ENCODE measurements around the gene IPCEF1. TPM values are rescaled to one million over a fixed set of nuclear protein-coding genes. Genes with fewer than 3 reads are reported as not detected.

IPCEF1 gene
- total RNA-seq, 1 donor from 2014 or later, result 0.61 TPM

DNA sequence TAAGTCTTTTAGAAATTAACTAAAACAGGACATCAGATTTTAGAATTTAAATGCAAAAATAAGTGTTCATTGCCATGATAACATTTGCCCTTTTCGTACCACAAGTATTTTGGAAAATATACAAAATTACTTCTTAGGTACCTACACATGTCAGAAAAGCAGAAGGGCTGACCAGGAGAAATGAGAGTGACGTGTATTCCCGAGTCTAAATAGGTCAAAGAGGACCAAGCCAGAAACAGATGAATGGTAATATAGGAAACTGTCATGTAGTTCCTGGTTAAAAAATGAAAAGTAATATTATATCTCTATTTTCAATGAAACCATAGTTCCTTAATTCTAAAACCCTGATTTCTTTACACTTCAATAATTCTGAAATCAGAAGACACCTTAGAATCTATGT, 126.2 kb downstream of the IPCEF1 start:
- Mint-ChIP-seq H3K36me3 (ENCODE audit: unreplicated experiment) (no peaks in the 10 kb centered on the region), H3K4me3 (ENCODE audit: unreplicated experiment) (no peak overlapping the region), H3K27me3 (ENCODE audit: unreplicated experiment) (no peaks in the 10 kb centered on the region), H3K9me3 (ENCODE audit: unreplicated experiment) (no peaks in the 10 kb centered on the region), H3K4me1 (ENCODE audit: low read depth, unreplicated experiment) (peaks cover 5% of the 10 kb centered on the region), H3K27ac (ENCODE audit: unreplicated experiment) (no peak overlapping the region)
- no peak for DNase-seq
- TF ChIP-seq, protein P1, sequence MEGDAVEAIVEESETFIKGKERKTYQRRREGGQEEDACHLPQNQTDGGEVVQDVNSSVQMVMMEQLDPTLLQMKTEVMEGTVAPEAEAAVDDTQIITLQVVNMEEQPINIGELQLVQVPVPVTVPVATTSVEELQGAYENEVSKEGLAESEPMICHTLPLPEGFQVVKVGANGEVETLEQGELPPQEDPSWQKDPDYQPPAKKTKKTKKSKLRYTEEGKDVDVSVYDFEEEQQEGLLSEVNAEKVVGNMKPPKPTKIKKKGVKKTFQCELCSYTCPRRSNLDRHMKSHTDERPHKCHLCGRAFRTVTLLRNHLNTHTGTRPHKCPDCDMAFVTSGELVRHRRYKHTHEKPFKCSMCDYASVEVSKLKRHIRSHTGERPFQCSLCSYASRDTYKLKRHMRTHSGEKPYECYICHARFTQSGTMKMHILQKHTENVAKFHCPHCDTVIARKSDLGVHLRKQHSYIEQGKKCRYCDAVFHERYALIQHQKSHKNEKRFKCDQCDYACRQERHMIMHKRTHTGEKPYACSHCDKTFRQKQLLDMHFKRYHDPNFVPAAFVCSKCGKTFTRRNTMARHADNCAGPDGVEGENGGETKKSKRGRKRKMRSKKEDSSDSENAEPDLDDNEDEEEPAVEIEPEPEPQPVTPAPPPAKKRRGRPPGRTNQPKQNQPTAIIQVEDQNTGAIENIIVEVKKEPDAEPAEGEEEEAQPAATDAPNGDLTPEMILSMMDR (IDR thresholded peaks at IDR 0.05; ENCODE audit: partially characterized antibody, unreplicated experiment), result no peak

GRCh38 chr6:154229786-154230185, 126.8 kb downstream of the IPCEF1 start:
- H3K4me1 Mint-ChIP-seq (ENCODE audit: low read depth, unreplicated experiment), result peaks cover 5% of the 10 kb centered on the region
- no peak overlapping the region for H3K4me3 Mint-ChIP-seq (ENCODE audit: unreplicated experiment)
- no peak overlapping the region for H3K27ac Mint-ChIP-seq (ENCODE audit: unreplicated experiment)
- H3K36me3 Mint-ChIP-seq (ENCODE audit: unreplicated experiment), result no peaks in the 10 kb centered on the region
- TF ChIP-seq, protein P1 (IDR thresholded peaks at IDR 0.05; ENCODE audit: partially characterized antibody, unreplicated experiment), result no peak
- no peak for DNase-seq
- H3K27me3 Mint-ChIP-seq (ENCODE audit: unreplicated experiment), result no peaks in the 10 kb centered on the region
- no peaks in the 10 kb centered on the region for H3K9me3 Mint-ChIP-seq (ENCODE audit: unreplicated experiment)

DNA sequence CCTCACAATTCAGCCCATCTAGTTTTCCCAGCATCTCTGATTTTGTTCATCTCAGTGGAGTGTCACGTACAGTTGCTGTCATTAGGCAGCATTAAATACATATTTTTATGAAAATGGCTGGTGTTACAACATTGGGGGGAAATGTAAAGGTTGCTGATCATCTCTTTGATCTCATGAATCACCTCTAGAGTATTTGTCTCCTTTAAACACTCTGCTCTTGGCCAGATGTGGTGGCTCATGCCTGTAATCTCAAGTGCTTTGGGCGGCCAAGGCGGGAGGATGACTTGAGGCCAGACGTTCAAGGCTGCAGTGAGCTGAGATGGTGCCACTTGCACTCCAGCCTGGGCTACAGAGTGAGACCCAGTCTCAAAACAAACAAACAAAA, 128.1 kb downstream of the IPCEF1 start:
- H3K27me3 Mint-ChIP-seq (ENCODE audit: unreplicated experiment), result no peaks in the 10 kb centered on the region
- H3K9me3 Mint-ChIP-seq (ENCODE audit: unreplicated experiment), result no peaks in the 10 kb centered on the region
- no peak overlapping the region for H3K27ac Mint-ChIP-seq (ENCODE audit: unreplicated experiment)
- H3K4me3 Mint-ChIP-seq (ENCODE audit: unreplicated experiment), result no peak overlapping the region
- DNase-seq, result no peak
- peaks cover 5% of the 10 kb centered on the region for H3K4me1 Mint-ChIP-seq (ENCODE audit: low read depth, unreplicated experiment)
- H3K36me3 Mint-ChIP-seq (ENCODE audit: unreplicated experiment), result no peaks in the 10 kb centered on the region
- TF ChIP-seq, protein P1 (IDR thresholded peaks at IDR 0.05; ENCODE audit: partially characterized antibody, unreplicated experiment), result no peak

- no peaks in the 10 kb centered on the region for H3K36me3 Mint-ChIP-seq (ENCODE audit: unreplicated experiment)
- no peak for DNase-seq
- H3K9me3 Mint-ChIP-seq (ENCODE audit: unreplicated experiment), result no peaks in the 10 kb centered on the region
- TF ChIP-seq, protein P1 (IDR thresholded peaks at IDR 0.05; ENCODE audit: partially characterized antibody, unreplicated experiment), result no peak
- H3K27me3 Mint-ChIP-seq (ENCODE audit: unreplicated experiment), result no peaks in the 10 kb centered on the region
- H3K4me3 Mint-ChIP-seq (ENCODE audit: unreplicated experiment), result no peak overlapping the region
- no peaks in the 10 kb centered on the region for H3K4me1 Mint-ChIP-seq (ENCODE audit: low read depth, unreplicated experiment)
- H3K27ac Mint-ChIP-seq (ENCODE audit: unreplicated experiment), result no peak overlapping the region
These were observed 128.6 kb downstream of the IPCEF1 start for GRCh38 chr6:154227862-154228520.

- TF ChIP-seq, protein P1 (IDR thresholded peaks at IDR 0.05; ENCODE audit: partially characterized antibody, unreplicated experiment), result no peak
- Mint-ChIP-seq H3K4me3 (ENCODE audit: unreplicated experiment) (no peak overlapping the region), H3K9me3 (ENCODE audit: unreplicated experiment) (no peaks in the 10 kb centered on the region), H3K27me3 (ENCODE audit: unreplicated experiment) (no peaks in the 10 kb centered on the region), H3K27ac (ENCODE audit: unreplicated experiment) (no peak overlapping the region), H3K36me3 (ENCODE audit: unreplicated experiment) (no peaks in the 10 kb centered on the region), H3K4me1 (ENCODE audit: low read depth, unreplicated experiment) (no peaks in the 10 kb centered on the region)
- DNase-seq, result no peak
These were observed 130.1 kb downstream of the IPCEF1 start for GRCh38 chr6:154226461-154226860.

Data from glutamatergic neuron (in vitro differentiated cells).